NCI-H2171 (cell line): ENCODE measurements around the gene ASPHD1.

Source experiments
- DNase-seq: peaks from one replicate; lab custom pipeline; 2025; lab: John Stamatoyannopoulos, UW

Gene ASPHD1

GRCh38 chr16:29943846-29944799 lies 43.8 kb downstream of the ASPHD1 start:
- DNase-seq = peak; percentile 29

- no peak for DNase-seq
Measured at GRCh38 chr16:29947897-29948296, 47.6 kb downstream of the ASPHD1 start.

- no peak for DNase-seq
Measured at GRCh38 chr16:29950806-29951461, 50.6 kb downstream of the ASPHD1 start.

GRCh38 chr16:29951625-29952365 lies 51.5 kb downstream of the ASPHD1 start:
- DNase-seq = no peak
